Large intestine (tissue), 3 donors: Measurements from ENCODE around the gene LIPC. TPM values are rescaled to one million over a fixed set of nuclear protein-coding genes. Genes with fewer than 3 reads are reported as not detected.
A peak's percentile ranks its signal among the peaks of the same experiment; 100 is the strongest.

Experiments used
- DNase-seq, 2 donors: peaks; one replicate each; pipeline versions ENCODE4 v3.0.0 to v3.0.0-alpha.2; 2013
- H3K27ac ChIP-seq: one replicate; pipeline ENCODE4 v1.5.1; 2013; ENCODE audit warnings: low read length
- H3K27me3 ChIP-seq: 2 replicates; pipeline ENCODE4 v1.6.1; 2013; ENCODE audit warnings: low read length; ENCODE audit not compliant: control insufficient read depth, insufficient read depth
- H3K36me3 ChIP-seq: 2 replicates; pipeline ENCODE4 v1.6.1; 2013; ENCODE audit warnings: low read length; ENCODE audit not compliant: control insufficient read depth, insufficient read depth
- H3K4me1 ChIP-seq: one replicate; pipeline ENCODE4 v1.6.1; 2013; ENCODE audit warnings: low read length; ENCODE audit not compliant: control insufficient read depth, insufficient read depth
- H3K4me3 ChIP-seq: one replicate; pipeline ENCODE4 v1.5.1; 2013; ENCODE audit warnings: low read length
- H3K9me3 ChIP-seq: one replicate; pipeline ENCODE4 v1.6.1; 2013; ENCODE audit warnings: mild to moderate bottlenecking, low read depth, low read length, moderate library complexity; ENCODE audit not compliant: control insufficient read depth
- WGBS: methylation state at CpG from one replicate; pipeline ENCODE4 v1.1.5; 2013; ENCODE audit warnings: low lambda C conversion rate; ENCODE audit not compliant: insufficient coverage; 5-methylcytosine and 5-hydroxymethylcytosine counted together
- polyA plus RNA-seq: library from polyadenylated mRNA; unstranded; fragments of 120-200 nt; gene quantifications from one replicate; pipeline ENCODE4 v1.2.1, GENCODE V29; 2013

LIPC gene
- polyA plus RNA-seq, 1 donor: 0.25 TPM

- peak; percentile 50 to 52 for DNase-seq
- WGBS: no CpG with 5 or more reads among the region's 4 CpGs
- H3K36me3 ChIP-seq: no peaks in the 10 kb centered on the region
- H3K9me3 ChIP-seq: no peaks in the 10 kb centered on the region
- no peak overlapping the region for H3K27ac ChIP-seq
- no peaks in the 10 kb centered on the region for H3K27me3 ChIP-seq
- no peak overlapping the region for H3K4me3 ChIP-seq
- H3K4me1 ChIP-seq: peaks cover 38% of the 10 kb centered on the region
Observed at GRCh38 chr15:58442122-58442521, 10.3 kb downstream of the LIPC start.

GRCh38 chr15:58443308-58443707 is 11.5 kb downstream of the LIPC start:
- Histone ChIP-seq H3K27me3 (no peaks in the 10 kb centered on the region), H3K4me1 (peaks cover 41% of the 10 kb centered on the region), H3K27ac (no peak overlapping the region), H3K9me3 (no peaks in the 10 kb centered on the region), H3K36me3 (no peaks in the 10 kb centered on the region), H3K4me3 (no peak overlapping the region)
- DNase-seq: no peak
- no CpG with 5 or more reads among the region's 4 CpGs for WGBS

- Histone ChIP-seq H3K27ac (no peak overlapping the region), H3K36me3 (no peaks in the 10 kb centered on the region), H3K27me3 (no peaks in the 10 kb centered on the region), H3K9me3 (no peaks in the 10 kb centered on the region), H3K4me1 (peaks cover 40% of the 10 kb centered on the region), H3K4me3 (no peak overlapping the region)
- WGBS: no CpG with 5 or more reads among the region's 7 CpGs
- peak in 1 of 2 donors; percentile 33 for DNase-seq
Observed at GRCh38 chr15:58444056-58444455, 12.3 kb downstream of the LIPC start.

GRCh38 chr15:58444658-58445332 is 13.0 kb downstream of the LIPC start:
- Histone ChIP-seq H3K36me3 (no peaks in the 10 kb centered on the region), H3K4me3 (no peak overlapping the region), H3K27ac (no peak overlapping the region), H3K4me1 (peaks cover 37% of the 10 kb centered on the region), H3K27me3 (no peaks in the 10 kb centered on the region), H3K9me3 (no peaks in the 10 kb centered on the region)
- DNase-seq: no peak
- no CpG with 5 or more reads among the region's 11 CpGs for WGBS

- no peak overlapping the region for H3K4me3 ChIP-seq
- H3K36me3 ChIP-seq: no peaks in the 10 kb centered on the region
- peaks cover 26% of the 10 kb centered on the region for H3K4me1 ChIP-seq
- WGBS: 95% methylated on average over 3 of the region's 6 CpGs
- no peak for DNase-seq
- H3K9me3 ChIP-seq: no peaks in the 10 kb centered on the region
- no peaks in the 10 kb centered on the region for H3K27me3 ChIP-seq
- no peak overlapping the region for H3K27ac ChIP-seq
Observed at GRCh38 chr15:58445865-58446264, 14.1 kb downstream of the LIPC start.

- no peak overlapping the region for H3K4me3 ChIP-seq
- H3K27me3 ChIP-seq: no peaks in the 10 kb centered on the region
- no CpG with 5 or more reads among the region's 5 CpGs for WGBS
- H3K4me1 ChIP-seq: peaks cover 20% of the 10 kb centered on the region
- H3K27ac ChIP-seq: no peak overlapping the region
- H3K36me3 ChIP-seq: no peaks in the 10 kb centered on the region
- DNase-seq: no peak
- no peaks in the 10 kb centered on the region for H3K9me3 ChIP-seq
Observed at GRCh38 chr15:58446521-58446920, 14.7 kb downstream of the LIPC start.

GRCh38 chr15:58447271-58448010 is 15.7 kb downstream of the LIPC start:
- Histone ChIP-seq H3K27ac (no peak overlapping the region), H3K27me3 (no peaks in the 10 kb centered on the region), H3K9me3 (no peaks in the 10 kb centered on the region), H3K36me3 (no peaks in the 10 kb centered on the region), H3K4me3 (no peak overlapping the region), H3K4me1 (peaks cover 16% of the 10 kb centered on the region)
- no peak for DNase-seq
- WGBS: no CpG with 5 or more reads among the region's 10 CpGs

- DNase-seq: peak in 1 of 2 donors; percentile 26
- Histone ChIP-seq H3K4me3 (no peak overlapping the region), H3K27me3 (no peaks in the 10 kb centered on the region), H3K9me3 (no peaks in the 10 kb centered on the region), H3K27ac (no peak overlapping the region), H3K4me1 (peaks cover 12% of the 10 kb centered on the region), H3K36me3 (no peaks in the 10 kb centered on the region)
- no CpG with 5 or more reads among the region's 5 CpGs for WGBS
Observed at GRCh38 chr15:58448331-58448730, 16.5 kb downstream of the LIPC start.

GRCh38 chr15:58448906-58449305 is 17.1 kb downstream of the LIPC start:
- no peak for DNase-seq
- WGBS: no CpG with 5 or more reads among the region's 10 CpGs
- Histone ChIP-seq H3K36me3 (no peaks in the 10 kb centered on the region), H3K27me3 (no peaks in the 10 kb centered on the region), H3K4me1 (peaks cover 12% of the 10 kb centered on the region), H3K4me3 (no peak overlapping the region), H3K9me3 (no peaks in the 10 kb centered on the region), H3K27ac (no peak overlapping the region)

- no peak for DNase-seq
- Histone ChIP-seq H3K9me3 (no peaks in the 10 kb centered on the region), H3K27ac (no peak overlapping the region), H3K4me3 (no peak overlapping the region), H3K4me1 (peaks cover 6% of the 10 kb centered on the region), H3K27me3 (no peaks in the 10 kb centered on the region), H3K36me3 (no peaks in the 10 kb centered on the region)
- no CpG with 5 or more reads among the region's 6 CpGs for WGBS
Observed at GRCh38 chr15:58451826-58452225, 20.0 kb downstream of the LIPC start.
